ENCODE data around the gene ZNF471.

The ZNF471 gene

GRCh38 chr19:56537442-56537841 lies 29.8 kb downstream of the ZNF471 start:
- H3K4me1 ChIP-seq (ENCODE audit: control insufficient read depth, insufficient read depth, low read length): no peaks in the 10 kb centered on the region

GRCh38 chr19:56538254-56538760 lies 30.7 kb downstream of the ZNF471 start:
- peaks cover 8% of the 10 kb centered on the region for H3K36me3 ChIP-seq (ENCODE audit: control insufficient read depth, insufficient read depth, low read length)
- no peaks in the 10 kb centered on the region for H3K4me1 ChIP-seq (ENCODE audit: control insufficient read depth, insufficient read depth, low read length)
- no peaks in the 10 kb centered on the region for H3K9me3 ChIP-seq (ENCODE audit: control insufficient read depth, low read length)
- no peaks in the 10 kb centered on the region for H3K27me3 ChIP-seq (ENCODE audit: control insufficient read depth, insufficient read depth, low read length, poor library complexity, severe bottlenecking)
- H3K27ac ChIP-seq (ENCODE audit: insufficient read depth, low read depth, low read length, poor library complexity, severe bottlenecking): no peak overlapping the region
- H3K4me3 ChIP-seq (ENCODE audit: insufficient read depth, low read depth, low read length): peak overlapping the region; percentile 75
- 4 to 5% methylated on average over 43 to 44 of the region's 46 CpGs for WGBS, 2 experiments

More at GRCh38 chr19:56537442-56537841, 29.8 kb downstream of the ZNF471 start:
- H3K4me3 ChIP-seq (ENCODE audit: insufficient read depth, low read depth, low read length): peak overlapping the region; percentile 75
- H3K36me3 ChIP-seq (ENCODE audit: control insufficient read depth, insufficient read depth, low read length): peaks cover 8% of the 10 kb centered on the region
- H3K27ac ChIP-seq (ENCODE audit: insufficient read depth, low read depth, low read length, poor library complexity, severe bottlenecking): no peak overlapping the region
- H3K9me3 ChIP-seq (ENCODE audit: control insufficient read depth, low read length): no peaks in the 10 kb centered on the region
- WGBS, 2 experiments: 95 to 96% methylated on average over 3 of the region's 3 CpGs
- no peaks in the 10 kb centered on the region for H3K27me3 ChIP-seq (ENCODE audit: control insufficient read depth, insufficient read depth, low read length, poor library complexity, severe bottlenecking)

- Histone ChIP-seq H3K9me3 (ENCODE audit: control insufficient read depth, low read length) (no peaks in the 10 kb centered on the region), H3K4me1 (ENCODE audit: control insufficient read depth, insufficient read depth, low read length) (no peaks in the 10 kb centered on the region), H3K4me3 (ENCODE audit: insufficient read depth, low read depth, low read length) (peak within 1 kb of the TSS; percentile 75), H3K27ac (ENCODE audit: insufficient read depth, low read depth, low read length, poor library complexity, severe bottlenecking) (no peak within 1 kb of the TSS), H3K36me3 (ENCODE audit: control insufficient read depth, insufficient read depth, low read length) (peaks cover 8% of the 10 kb centered on the region), H3K27me3 (ENCODE audit: control insufficient read depth, insufficient read depth, low read length, poor library complexity, severe bottlenecking) (no peaks in the 10 kb centered on the region)
- 2 to 3% methylated on average over 43 to 52 of the region's 65 CpGs for WGBS, 2 experiments
These were observed 31.2 kb downstream of the ZNF471 start, which contains the start of gene ZFP28 for GRCh38 chr19:56538761-56539263. TSS of gene ZFP28 (plus strand) at chr19:56538948. CDS start at chr19:56539019, 71 bp downstream.

DNA sequence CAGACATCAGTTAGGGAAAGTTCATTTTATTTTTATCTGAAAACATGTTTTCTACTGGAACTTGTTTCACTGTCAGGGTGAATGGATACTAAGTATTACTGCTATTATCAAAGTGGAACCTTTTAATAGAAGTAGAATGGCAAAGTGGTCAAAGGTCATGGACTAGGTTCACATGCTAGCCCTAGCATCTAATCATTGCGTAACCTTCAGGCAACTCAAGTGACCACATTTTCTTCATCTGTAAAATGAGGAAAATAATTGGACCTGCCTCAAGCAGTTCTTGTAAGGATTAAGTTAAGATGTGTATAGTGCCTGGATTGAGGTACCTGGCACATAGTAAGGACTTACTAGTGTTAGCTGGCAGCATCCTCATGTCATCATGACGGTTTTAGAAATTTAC lies 36.1 kb downstream of the ZNF471 start:
- peaks cover 8% of the 10 kb centered on the region for H3K9me3 ChIP-seq (ENCODE audit: control insufficient read depth, low read length)
- WGBS, 2 experiments: 90 to 92% methylated on average over 2 of the region's 2 CpGs
- H3K36me3 ChIP-seq (ENCODE audit: control insufficient read depth, insufficient read depth, low read length): peaks cover 18% of the 10 kb centered on the region
- H3K27me3 ChIP-seq (ENCODE audit: control insufficient read depth, insufficient read depth, low read length, poor library complexity, severe bottlenecking): no peaks in the 10 kb centered on the region
- H3K4me1 ChIP-seq (ENCODE audit: control insufficient read depth, insufficient read depth, low read length): no peaks in the 10 kb centered on the region
- H3K4me3 ChIP-seq (ENCODE audit: insufficient read depth, low read depth, low read length): no peak overlapping the region
- no peak overlapping the region for H3K27ac ChIP-seq (ENCODE audit: insufficient read depth, low read depth, low read length, poor library complexity, severe bottlenecking)

DNA sequence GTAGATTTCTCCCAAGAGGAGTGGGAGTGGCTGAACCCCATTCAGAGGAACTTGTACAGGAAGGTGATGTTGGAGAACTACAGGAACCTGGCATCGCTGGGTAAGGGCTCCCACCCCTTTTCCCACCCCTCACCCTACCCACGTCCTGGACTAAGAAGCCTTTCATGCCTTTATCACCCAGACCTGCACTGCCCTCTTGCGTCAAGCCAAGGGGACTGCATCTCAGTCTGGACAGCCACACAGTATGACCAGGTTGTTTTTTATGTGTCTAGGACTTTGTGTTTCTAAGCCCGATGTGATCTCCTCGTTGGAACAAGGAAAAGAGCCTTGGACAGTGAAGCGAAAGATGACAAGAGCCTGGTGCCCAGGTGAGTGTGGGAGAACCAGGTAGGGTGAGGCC lies 39.9 kb downstream of the ZNF471 start:
- peaks cover 29% of the 10 kb centered on the region for H3K36me3 ChIP-seq (ENCODE audit: control insufficient read depth, insufficient read depth, low read length)
- no peak overlapping the region for H3K4me3 ChIP-seq (ENCODE audit: insufficient read depth, low read depth, low read length)
- 86 to 90% methylated on average over 6 of the region's 6 CpGs for WGBS, 2 experiments
- no peak overlapping the region for H3K27ac ChIP-seq (ENCODE audit: insufficient read depth, low read depth, low read length, poor library complexity, severe bottlenecking)
- peaks cover 9% of the 10 kb centered on the region for H3K9me3 ChIP-seq (ENCODE audit: control insufficient read depth, low read length)
- no peaks in the 10 kb centered on the region for H3K4me1 ChIP-seq (ENCODE audit: control insufficient read depth, insufficient read depth, low read length)
- no peaks in the 10 kb centered on the region for H3K27me3 ChIP-seq (ENCODE audit: control insufficient read depth, insufficient read depth, low read length, poor library complexity, severe bottlenecking)

DNA sequence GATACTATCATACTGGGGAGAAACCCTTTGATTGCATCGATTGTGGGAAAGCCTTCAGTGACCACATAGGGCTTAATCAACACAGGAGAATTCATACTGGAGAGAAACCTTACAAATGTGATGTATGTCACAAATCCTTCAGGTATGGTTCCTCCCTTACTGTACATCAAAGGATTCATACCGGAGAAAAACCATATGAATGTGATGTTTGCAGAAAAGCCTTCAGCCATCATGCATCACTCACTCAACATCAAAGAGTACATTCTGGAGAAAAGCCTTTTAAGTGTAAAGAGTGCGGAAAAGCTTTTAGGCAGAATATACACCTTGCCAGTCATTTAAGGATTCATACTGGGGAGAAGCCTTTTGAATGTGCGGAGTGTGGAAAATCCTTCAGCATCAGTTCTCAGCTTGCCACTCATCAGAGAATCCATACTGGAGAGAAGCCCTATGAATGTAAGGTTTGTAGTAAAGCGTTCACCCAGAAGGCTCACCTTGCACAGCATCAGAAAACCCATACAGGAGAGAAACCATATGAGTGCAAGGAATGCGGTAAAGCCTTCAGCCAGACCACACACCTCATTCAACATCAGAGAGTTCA lies 46.7 kb downstream of the ZNF471 start:
- WGBS, 2 experiments: 76 to 77% methylated on average over 5 to 6 of the region's 6 CpGs
- Histone ChIP-seq H3K27me3 (ENCODE audit: control insufficient read depth, insufficient read depth, low read length, poor library complexity, severe bottlenecking) (no peaks in the 10 kb centered on the region), H3K36me3 (ENCODE audit: control insufficient read depth, insufficient read depth, low read length) (peaks cover 28% of the 10 kb centered on the region), H3K4me1 (ENCODE audit: control insufficient read depth, insufficient read depth, low read length) (no peaks in the 10 kb centered on the region), H3K4me3 (ENCODE audit: insufficient read depth, low read depth, low read length) (no peak overlapping the region), H3K27ac (ENCODE audit: insufficient read depth, low read depth, low read length, poor library complexity, severe bottlenecking) (no peak overlapping the region), H3K9me3 (ENCODE audit: control insufficient read depth, low read length) (peaks cover 8% of the 10 kb centered on the region)

- Histone ChIP-seq H3K4me1 (ENCODE audit: control insufficient read depth, insufficient read depth, low read length) (no peaks in the 10 kb centered on the region), H3K4me3 (ENCODE audit: insufficient read depth, low read depth, low read length) (no peak overlapping the region), H3K36me3 (ENCODE audit: control insufficient read depth, insufficient read depth, low read length) (no peaks in the 10 kb centered on the region), H3K27me3 (ENCODE audit: control insufficient read depth, insufficient read depth, low read length, poor library complexity, severe bottlenecking) (no peaks in the 10 kb centered on the region), H3K9me3 (ENCODE audit: control insufficient read depth, low read length) (peaks cover 10% of the 10 kb centered on the region), H3K27ac (ENCODE audit: insufficient read depth, low read depth, low read length, poor library complexity, severe bottlenecking) (no peak overlapping the region)
- WGBS, 2 experiments: 83 to 90% methylated on average over 1 to 2 of the region's 2 CpGs
These were observed 55.1 kb downstream of the ZNF471 start for GRCh38 chr19:56562766-56563165.

DNA sequence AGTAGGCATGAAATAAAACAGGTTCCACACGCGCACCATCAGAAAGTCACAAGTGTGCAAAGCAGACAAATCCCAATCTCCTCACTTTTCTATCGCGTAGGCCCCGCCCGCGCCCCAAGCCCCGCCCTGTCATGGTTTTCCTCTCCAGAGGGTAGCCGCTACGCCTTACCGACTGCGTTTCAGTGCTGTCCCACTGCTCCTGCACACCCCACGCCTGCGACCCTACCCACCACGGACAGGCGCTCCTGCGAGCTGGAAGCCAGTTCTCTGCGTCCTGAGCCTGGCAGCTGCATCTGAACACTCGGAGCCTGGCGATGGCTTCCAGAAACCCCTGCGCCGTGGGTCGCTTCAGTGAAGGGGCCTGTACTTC lies 59.2 kb downstream of the ZNF471 start:
- WGBS, 2 experiments: 3% methylated on average over 23 of the region's 23 CpGs
- peak overlapping the region; percentile 77 for H3K4me3 ChIP-seq (ENCODE audit: insufficient read depth, low read depth, low read length)
- no peak overlapping the region for H3K27ac ChIP-seq (ENCODE audit: insufficient read depth, low read depth, low read length, poor library complexity, severe bottlenecking)
- no peaks in the 10 kb centered on the region for H3K4me1 ChIP-seq (ENCODE audit: control insufficient read depth, insufficient read depth, low read length)
- no peaks in the 10 kb centered on the region for H3K27me3 ChIP-seq (ENCODE audit: control insufficient read depth, insufficient read depth, low read length, poor library complexity, severe bottlenecking)
- H3K9me3 ChIP-seq (ENCODE audit: control insufficient read depth, low read length): peaks cover 6% of the 10 kb centered on the region
- peaks cover 28% of the 10 kb centered on the region for H3K36me3 ChIP-seq (ENCODE audit: control insufficient read depth, insufficient read depth, low read length)

DNA sequence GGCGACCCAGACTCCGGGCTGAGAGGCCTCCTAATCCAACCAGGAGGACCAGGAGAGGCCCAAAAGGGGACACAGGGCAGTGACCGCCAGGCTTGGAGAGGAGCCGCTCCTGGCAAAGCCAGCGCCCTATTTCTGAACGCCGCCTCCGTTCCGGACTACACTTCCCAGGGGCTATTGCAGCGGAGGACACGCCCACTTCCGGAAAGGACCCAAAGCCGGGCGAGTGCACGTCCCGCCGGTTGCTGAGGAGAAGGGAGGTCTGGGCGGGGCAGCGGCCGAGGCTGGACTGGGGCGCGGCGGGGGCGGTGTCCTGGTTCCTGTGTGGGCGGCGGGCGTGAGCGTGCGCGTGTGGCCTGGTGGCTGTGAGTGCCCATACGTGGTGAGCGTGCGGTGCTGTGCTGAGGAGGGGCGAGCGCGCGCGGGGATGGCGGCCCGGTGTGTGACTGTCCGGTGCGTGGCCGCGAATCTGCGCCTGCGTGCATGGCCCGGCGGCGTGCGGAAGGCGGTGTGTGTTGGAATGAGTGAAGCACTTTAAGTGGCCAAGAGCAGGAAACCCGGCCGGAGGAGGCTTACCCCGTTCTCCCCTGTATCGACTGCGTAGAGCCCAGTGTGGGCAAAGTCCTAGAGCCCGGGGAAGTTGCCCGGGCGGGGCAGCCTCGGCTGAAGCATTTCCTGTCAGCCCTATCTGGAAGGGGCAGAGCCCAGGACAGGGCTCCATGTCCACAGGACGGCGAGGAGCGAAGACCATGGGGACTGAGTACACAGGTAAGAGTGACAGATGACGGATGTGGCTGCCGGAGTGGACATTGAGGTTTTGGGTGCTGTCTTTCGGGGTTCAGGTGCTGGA lies 59.8 kb downstream of the ZNF471 start, which contains the start of gene ZNF470:
ZNF470 (plus strand) TSS at position 195 of the 847 bp plus-strand sequence. CDS start 2,844 bp downstream, outside the sequence.
- peaks cover 30% of the 10 kb centered on the region for H3K36me3 ChIP-seq (ENCODE audit: control insufficient read depth, insufficient read depth, low read length)
- H3K9me3 ChIP-seq (ENCODE audit: control insufficient read depth, low read length): peaks cover 6% of the 10 kb centered on the region
- 6 to 7% methylated on average over 66 of the region's 66 CpGs for WGBS, 2 experiments
- no peaks in the 10 kb centered on the region for H3K4me1 ChIP-seq (ENCODE audit: control insufficient read depth, insufficient read depth, low read length)
- no peak within 1 kb of the TSS for H3K27ac ChIP-seq (ENCODE audit: insufficient read depth, low read depth, low read length, poor library complexity, severe bottlenecking)
- peak within 1 kb of the TSS; percentile 77 for H3K4me3 ChIP-seq (ENCODE audit: insufficient read depth, low read depth, low read length)
- H3K27me3 ChIP-seq (ENCODE audit: control insufficient read depth, insufficient read depth, low read length, poor library complexity, severe bottlenecking): no peaks in the 10 kb centered on the region

DNA sequence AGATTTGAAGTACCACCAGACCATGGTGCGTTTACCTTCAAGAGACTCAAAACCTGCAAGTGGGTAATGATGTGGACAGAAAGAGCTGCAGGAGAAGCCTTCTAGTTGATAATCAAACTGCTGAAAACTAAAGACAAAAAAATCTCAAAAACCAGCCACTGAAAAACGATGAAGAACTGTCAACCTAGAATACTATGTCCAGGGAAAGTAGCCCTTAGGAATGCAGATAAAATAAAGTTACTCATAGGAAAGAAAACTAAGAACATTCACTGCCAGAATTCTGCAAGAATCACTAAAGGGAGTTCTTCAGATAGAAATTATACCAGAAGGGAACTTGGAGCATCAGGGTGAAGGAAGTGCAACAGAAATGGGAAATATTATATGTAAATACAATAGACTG lies 64.9 kb downstream of the ZNF471 start:
- Histone ChIP-seq H3K36me3 (ENCODE audit: control insufficient read depth, insufficient read depth, low read length) (peaks cover 61% of the 10 kb centered on the region), H3K27me3 (ENCODE audit: control insufficient read depth, insufficient read depth, low read length, poor library complexity, severe bottlenecking) (no peaks in the 10 kb centered on the region), H3K27ac (ENCODE audit: insufficient read depth, low read depth, low read length, poor library complexity, severe bottlenecking) (no peak overlapping the region), H3K4me3 (ENCODE audit: insufficient read depth, low read depth, low read length) (no peak overlapping the region), H3K4me1 (ENCODE audit: control insufficient read depth, insufficient read depth, low read length) (no peaks in the 10 kb centered on the region), H3K9me3 (ENCODE audit: control insufficient read depth, low read length) (peaks cover 6% of the 10 kb centered on the region)
- 47 to 86% methylated on average over 1 to 2 of the region's 2 CpGs for WGBS, 2 experiments
